Body of pancreas (tissue), 4 donors: ENCODE data around the gene TGM4. TPM values are rescaled to one million over a fixed set of nuclear protein-coding genes. Genes with fewer than 3 reads are reported as not detected.
"Not testable (repeated sequence)": the region's sequence is repeated elsewhere in the genome, so short reads cannot be mapped to it uniquely, and the experiment has no call there.

Source experiments
- ATAC-seq: fragments of 150-250 bp; one replicate; pipeline ENCODE4 v1.9.1; 2016
- DNase-seq, 4 donors: peaks; one replicate each; pipeline ENCODE4 v3.0.0-alpha.2; 2019
- H3K27ac ChIP-seq, 4 donors: fragments of 200-600 bp; sonication (generic); 1 replicate in 3 of 4; 2 replicates in 1 of 4; pipeline versions ENCODE4 v1.5.1 to v1.6.1; 2016 to 2019; ENCODE audit warnings: mild to moderate bottlenecking in 1 of 4, mixed read lengths in 1 of 4, moderate library complexity in 1 of 4
- H3K27me3 ChIP-seq, 2 donors: fragments of 200-600 bp; sonication (generic); one replicate each; pipeline ENCODE4 v1.6.0; 2016; ENCODE audit warnings: mild to moderate bottlenecking in 1 of 2
- H3K36me3 ChIP-seq, 2 donors: fragments of 200-600 bp; sonication (generic); replicated peaks in 1 of 2; 2 replicates each; pipeline ENCODE4 v1.5.1; 2016; ENCODE audit warnings: low read depth in 2 of 2; ENCODE audit not compliant: insufficient read depth in 1 of 2
- H3K4me1 ChIP-seq: fragments of 200-600 bp; sonication (generic); one replicate; pipeline ENCODE4 v1.6.0; 2016
- H3K4me3 ChIP-seq, 2 donors: fragments of 200-600 bp; sonication (generic); 1 replicate in 1 of 2; 2 replicates in 1 of 2; pipeline ENCODE4 v1.5.1; 2016 to 2019
- H3K9me3 ChIP-seq, 3 donors: fragments of 200-600 bp; sonication (generic); 1 replicate in 2 of 3; 2 replicates in 1 of 3; pipeline ENCODE4 v1.5.1; 2016
- CTCF ChIP-seq, 7 experiments: fragments of 450-650 bp in 4 of 7; fragments of 200-600 bp in 3 of 7; sonication (generic) in 3 of 7; IDR thresholded peaks; one replicate each; pipeline ENCODE4 v1.5.1; 2016 to 2019; ENCODE audit warnings: antibody characterized with exemption in 7 of 7
- POLR2A ChIP-seq, 3 donors: fragments of 450-650 bp; IDR thresholded peaks; one replicate each; pipeline ENCODE4 v1.6.1; 2016; ENCODE audit warnings: antibody characterized with exemption in 3 of 3, mild to moderate bottlenecking in 2 of 3
- WGBS, 2 donors: methylation state at CpG; one replicate each; pipeline ENCODE4 v1.1.5; 2017; 5-methylcytosine and 5-hydroxymethylcytosine counted together
- intact Hi-C: fragments of 100-400 bp; cut with DNase I; formaldehyde crosslinking; loops from one replicate; pipeline ENCODE4 v1.15.1; 2023
- total RNA-seq, 2 donors: library from RNA; depleted of rRNA; stranded (reverse); fragments of >200 nt; gene quantifications; one replicate each; pipeline ENCODE4 v1.1.0, GENCODE V29; 2016

The TGM4 gene
- total RNA-seq, 2 donors from 2014 or later = not detected

- WGBS, 2 donors = 81 to 87% methylated on average over 6 of the region's 6 CpGs
- ATAC-seq (no peak), DNase-seq (no peak)
- Histone ChIP-seq H3K4me1 (no peaks in the 10 kb centered on the region), H3K9me3 (no peaks in the 10 kb centered on the region), H3K27ac (no peak overlapping the region), H3K27me3 (no peaks in the 10 kb centered on the region), H3K4me3 (no peak overlapping the region), H3K36me3 (peaks cover 0 to 12% of the 10 kb centered on the region in 2 donors)
- intact Hi-C loops = no loop called here
- no peak for TF ChIP-seq POLR2A (IDR thresholded peaks at IDR 0.05)
These were observed 65.2 kb downstream of the TGM4 start for GRCh38 chr3:44939581-44940036.

DNA sequence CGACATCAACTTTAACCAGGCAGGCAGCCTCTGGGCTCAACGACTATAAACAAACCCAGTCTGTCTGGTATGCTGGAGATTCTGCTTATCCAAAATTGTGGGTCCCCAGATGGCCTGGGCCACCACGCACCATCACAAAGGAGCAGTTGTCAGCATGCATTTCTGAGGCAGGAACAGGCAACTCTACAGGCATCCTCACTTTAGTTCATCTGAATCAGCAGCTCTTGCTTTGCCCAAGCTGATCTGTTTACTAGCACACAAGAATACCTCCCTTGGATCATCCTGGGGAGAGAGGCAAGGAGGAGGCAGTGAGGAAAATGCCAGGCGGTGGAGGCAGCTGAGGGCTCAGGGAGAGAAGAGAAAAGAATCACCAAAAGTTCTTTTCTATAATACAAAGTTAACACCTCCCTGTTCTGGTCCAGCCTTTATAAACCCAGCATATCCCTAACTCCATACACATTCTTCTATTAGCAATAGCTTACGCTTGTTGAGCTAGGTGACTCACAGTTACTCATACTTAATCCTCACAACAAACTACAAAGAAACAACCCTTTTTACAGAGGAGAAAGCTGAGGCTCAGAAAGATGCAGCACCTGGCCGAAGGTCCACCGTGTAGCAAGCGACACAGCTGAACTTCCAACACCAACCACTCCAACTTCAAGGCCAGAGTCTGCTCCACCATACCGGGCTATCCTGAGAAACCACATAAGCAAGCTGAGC lies 68.0 kb downstream of the TGM4 start:
- TF ChIP-seq CTCF (IDR thresholded peaks at IDR 0.05) (no peak), POLR2A (IDR thresholded peaks at IDR 0.05) (no peak)
- no peaks in the 10 kb centered on the region for H3K4me1 ChIP-seq
- no peaks in the 10 kb centered on the region for H3K27me3 ChIP-seq
- no peak overlapping the region for H3K4me3 ChIP-seq
- DNase-seq (no peak), ATAC-seq (no peak)
- H3K9me3 ChIP-seq = no peaks in the 10 kb centered on the region
- H3K27ac ChIP-seq = no peak overlapping the region
- intact Hi-C loops = no loop called here
- 89 to 91% methylated on average over 6 to 9 of the region's 9 CpGs for WGBS, 2 donors
- H3K36me3 ChIP-seq = peaks cover 0 to 12% of the 10 kb centered on the region in 2 donors

DNA sequence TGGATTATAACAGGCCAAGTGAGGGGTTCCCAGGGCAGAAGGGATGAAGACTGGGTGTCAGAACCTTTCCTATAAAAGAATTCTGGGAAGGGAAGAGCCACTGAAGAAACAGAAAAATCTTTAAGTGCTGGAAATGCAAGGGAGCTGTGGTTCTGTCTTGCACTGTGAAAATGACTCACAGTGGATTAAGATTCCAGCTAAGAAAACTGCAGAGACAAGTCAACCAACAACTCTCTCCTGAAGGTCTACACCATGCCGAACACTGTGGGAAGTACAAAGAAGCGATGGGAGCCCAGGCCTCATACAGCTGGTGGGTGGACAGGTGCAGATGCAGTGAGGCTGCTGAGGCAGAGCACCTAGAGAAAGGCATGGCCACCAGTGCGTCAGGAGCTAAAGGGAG lies 73.8 kb downstream of the TGM4 start:
- no peak for DNase-seq
- H3K9me3 ChIP-seq = no peaks in the 10 kb centered on the region
- no peak for ATAC-seq
- WGBS, 2 donors = 87 to 94% methylated on average over 3 of the region's 3 CpGs
- H3K27ac ChIP-seq = no peak overlapping the region
- H3K4me1 ChIP-seq = no peaks in the 10 kb centered on the region
- no peaks in the 10 kb centered on the region for H3K27me3 ChIP-seq
- intact Hi-C loops = no loop called here
- H3K4me3 ChIP-seq = no peak overlapping the region
- peaks cover 0 to 2% of the 10 kb centered on the region in 2 donors for H3K36me3 ChIP-seq
- TF ChIP-seq POLR2A (IDR thresholded peaks at IDR 0.05) = no peak
- no peak for TF ChIP-seq CTCF (IDR thresholded peaks at IDR 0.05)

DNA sequence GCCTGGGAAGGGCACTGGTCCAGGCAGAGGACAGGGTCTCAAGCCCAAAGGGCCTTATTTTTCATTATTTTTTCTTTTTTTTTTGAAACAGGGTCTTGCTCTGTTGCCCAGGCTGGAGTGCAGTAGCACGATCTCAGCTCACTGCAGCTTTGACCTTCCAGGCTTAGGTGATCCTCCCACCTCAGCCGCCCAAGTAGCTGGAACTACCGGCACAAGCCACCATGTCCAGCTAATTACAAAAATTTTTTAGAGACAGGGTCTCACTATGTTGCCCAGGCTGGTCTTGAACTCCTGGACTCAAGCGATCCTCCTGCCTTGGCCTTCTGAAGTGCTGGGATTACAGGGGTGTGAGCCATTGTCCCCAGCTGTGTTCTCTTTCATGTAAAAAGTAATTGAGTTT lies 75.4 kb downstream of the TGM4 start:
- DNase-seq, H3K36me3 ChIP-seq, H3K4me3 ChIP-seq, H3K4me1 ChIP-seq, H3K27ac ChIP-seq, H3K9me3 ChIP-seq, H3K27me3 ChIP-seq, intact Hi-C loops, ATAC-seq: not testable (repeated sequence)
- 98% methylated on average over 4 of the region's 4 CpGs for WGBS, 2 donors

GRCh38 chr3:44950275-44950734 lies 75.9 kb downstream of the TGM4 start:
- H3K9me3 ChIP-seq = no peaks in the 10 kb centered on the region
- ATAC-seq = no peak
- TF ChIP-seq POLR2A (IDR thresholded peaks at IDR 0.05) (no peak), CTCF (IDR thresholded peaks at IDR 0.05) (no peak)
- H3K27ac ChIP-seq = no peak overlapping the region
- WGBS, 2 donors = 86 to 95% methylated on average over 2 of the region's 2 CpGs
- no peak for DNase-seq
- no peak overlapping the region for H3K4me3 ChIP-seq
- H3K27me3 ChIP-seq = no peaks in the 10 kb centered on the region
- intact Hi-C loops = no loop called here
- H3K36me3 ChIP-seq = no peaks in the 10 kb centered on the region
- no peaks in the 10 kb centered on the region for H3K4me1 ChIP-seq

GRCh38 chr3:44952689-44953088 lies 78.3 kb downstream of the TGM4 start:
- Histone ChIP-seq H3K27ac (no peak overlapping the region), H3K4me1 (no peaks in the 10 kb centered on the region), H3K36me3 (no peaks in the 10 kb centered on the region), H3K9me3 (no peaks in the 10 kb centered on the region), H3K4me3 (no peak overlapping the region), H3K27me3 (no peaks in the 10 kb centered on the region)
- ATAC-seq (no peak), DNase-seq (no peak)
- intact Hi-C loops = no loop called here
- TF ChIP-seq CTCF (IDR thresholded peaks at IDR 0.05) (no peak), POLR2A (IDR thresholded peaks at IDR 0.05) (no peak)
- WGBS, 2 donors = 86 to 87% methylated on average over 3 of the region's 3 CpGs
